Kidney epithelial cell (primary cell): ENCODE results near the gene GTPBP3. TPM values are rescaled to one million over a fixed set of nuclear protein-coding genes. Genes with fewer than 3 reads are reported as not detected.

Experiments
- DNase-seq: peaks from one replicate; pipeline ENCODE4 v3.0.0-alpha.2; 2010; ENCODE audit warnings: low read depth
- H3K27me3 ChIP-seq: 2 replicates; pipeline ENCODE4 v1.6.0; 2011; ENCODE audit warnings: low read length; ENCODE audit not compliant: control insufficient read depth, insufficient read depth
- H3K36me3 ChIP-seq: 2 replicates; pipeline ENCODE4 v1.5.1; 2011; ENCODE audit warnings: low read length; ENCODE audit not compliant: control insufficient read depth, insufficient read depth
- H3K4me3 ChIP-seq: 2 replicates; pipeline ENCODE4 v1.5.1; 2011; ENCODE audit warnings: low read depth, mild to moderate bottlenecking, control low read depth, low read length
- CTCF ChIP-seq: IDR thresholded peaks from 2 replicates; pipeline ENCODE4 v1.5.1; 2011; ENCODE audit warnings: mild to moderate bottlenecking, moderate library complexity, low read length, control low read depth, inconsistent platforms; ENCODE audit not compliant: insufficient read depth, poor library complexity, severe bottlenecking
- total RNA-seq: library from RNA; depleted of rRNA; stranded (reverse); fragments of >200 nt; gene quantifications from 2 replicates; pipeline ENCODE4 v1.2.3, GENCODE V29; 2015

GTPBP3 gene
- total RNA-seq, 1 donor from 2014 or later, result 31.8 TPM

GRCh38 chr19:17333611-17334413 lies 3.5 kb upstream of the GTPBP3 start:
- DNase-seq, result peak; percentile 70
- peaks cover 11% of the 10 kb centered on the region for H3K27me3 ChIP-seq
- peak overlapping the region; percentile 52 for H3K4me3 ChIP-seq
- peaks cover 1% of the 10 kb centered on the region for H3K36me3 ChIP-seq
- no peak for TF ChIP-seq CTCF

DNA sequence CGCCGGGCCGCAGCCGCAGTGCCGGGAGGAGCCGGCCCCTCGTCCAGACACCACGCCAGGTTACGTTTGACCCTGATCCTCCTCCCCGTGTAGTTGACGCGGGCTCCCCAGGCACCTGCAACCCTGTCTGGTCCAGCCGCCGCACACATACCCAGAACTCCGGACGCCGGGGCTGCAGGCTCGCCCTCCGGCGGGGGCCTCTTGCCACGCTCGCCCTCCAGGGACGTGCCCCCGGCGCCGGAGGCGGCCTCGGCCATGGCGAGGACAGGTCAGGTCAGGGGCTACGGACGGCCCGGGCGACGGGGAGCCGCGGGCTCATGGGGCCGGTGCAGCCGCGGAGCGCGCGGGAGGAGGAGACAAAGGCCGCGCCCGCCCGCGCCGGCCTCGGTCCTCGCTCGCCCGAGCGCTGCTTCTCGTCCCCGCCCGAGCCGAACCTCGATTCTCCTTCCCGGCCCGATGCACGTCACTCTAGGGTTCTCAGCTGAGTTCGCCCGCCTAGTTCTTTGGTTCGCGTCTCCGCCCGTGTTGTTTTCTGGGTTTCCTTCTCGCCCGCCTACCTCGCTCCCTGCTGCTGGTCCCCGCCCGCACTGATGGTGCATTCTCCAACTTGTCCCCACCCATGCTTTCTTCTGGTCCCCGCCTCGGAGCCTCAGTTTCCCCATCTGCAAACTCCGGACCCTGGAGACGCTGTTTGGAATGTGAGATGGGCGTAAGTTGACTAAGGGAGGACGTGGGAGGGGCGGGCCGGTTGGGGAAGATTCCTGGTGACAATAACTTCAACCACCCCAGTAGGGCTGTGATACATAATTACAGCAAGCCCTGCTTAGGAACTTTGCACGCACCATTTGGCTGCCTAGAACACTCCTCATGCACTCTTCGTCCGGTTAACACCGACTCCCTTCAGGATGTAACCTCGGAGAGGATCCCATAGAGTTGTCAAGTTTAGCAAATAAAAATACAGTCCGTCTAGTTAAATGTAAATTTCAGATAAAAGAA lies 2.6 kb upstream of the GTPBP3 start, which contains the start of gene ANO8:
Gene ANO8, minus strand, starts transcription at position 442 of the 996 bp plus-strand sequence. Its CDS starts 185 bp downstream, at position 257.
- H3K36me3 ChIP-seq, result peaks cover 1% of the 10 kb centered on the region
- peak; percentile 76 for DNase-seq
- peak within 1 kb of the TSS; percentile 52 for H3K4me3 ChIP-seq
- H3K27me3 ChIP-seq, result peaks cover 3% of the 10 kb centered on the region
- TF ChIP-seq CTCF, result no peak

- Histone ChIP-seq H3K27me3 (no peaks in the 10 kb centered on the region), H3K4me3 (no peak overlapping the region), H3K36me3 (no peaks in the 10 kb centered on the region)
- DNase-seq, result no peak
- TF ChIP-seq CTCF, result no peak
Measured at GRCh38 chr19:17335575-17335974, 1.8 kb upstream of the GTPBP3 start.

GRCh38 chr19:17337675-17338432 lies 501 bp downstream of the GTPBP3 start:
- DNase-seq, result no peak
- no peak for TF ChIP-seq CTCF
- Histone ChIP-seq H3K36me3 (no peaks in the 10 kb centered on the region), H3K4me3 (peak overlapping the region; percentile 68), H3K27me3 (no peaks in the 10 kb centered on the region)

GRCh38 chr19:17338433-17339078 lies 1.2 kb downstream of the GTPBP3 start:
- H3K36me3 ChIP-seq, result no peaks in the 10 kb centered on the region
- no peak for TF ChIP-seq CTCF
- H3K4me3 ChIP-seq, result no peak overlapping the region
- no peaks in the 10 kb centered on the region for H3K27me3 ChIP-seq
- no peak for DNase-seq
